ES-I3 (cell line): ENCODE results near the gene ARHGEF2.
A peak's percentile ranks its signal among the peaks of the same experiment; 100 is the strongest.
"Not testable (repeated sequence)": the region's sequence is repeated elsewhere in the genome, so short reads cannot be mapped to it uniquely, and the experiment has no call there.

ENCODE experiments used
- H3K36me3 ChIP-seq: 2 replicates; pipeline ENCODE4 v1.6.1; 2013; ENCODE audit warnings: mild to moderate bottlenecking, low read length, control low read depth, moderate library complexity; ENCODE audit not compliant: insufficient read depth
- H3K4me1 ChIP-seq: 2 replicates; pipeline ENCODE4 v1.6.1; 2013; ENCODE audit warnings: mild to moderate bottlenecking, control low read depth, low read length; ENCODE audit not compliant: insufficient read depth
- H3K9ac ChIP-seq: 2 replicates; pipeline ENCODE4 v1.6.1; 2013; ENCODE audit warnings: low read depth, mild to moderate bottlenecking, low read length, moderate library complexity
- H3K9me3 ChIP-seq: 2 replicates; pipeline ENCODE4 v1.6.1; 2013; ENCODE audit warnings: mild to moderate bottlenecking, low read length, moderate library complexity; ENCODE audit not compliant: control insufficient read depth, insufficient read depth

The ARHGEF2 gene

GRCh38 chr1:156003923-156004188, 25.5 kb upstream of the ARHGEF2 start:
- peaks cover 3% of the 10 kb centered on the region; the same call in 1 of the 2 replicates for H3K4me1 ChIP-seq
- no peak overlapping the region for H3K9ac ChIP-seq
- no peaks in the 10 kb centered on the region for H3K9me3 ChIP-seq
- peaks cover 3% of the 10 kb centered on the region; the same call in 1 of the 2 replicates for H3K36me3 ChIP-seq

- Histone ChIP-seq H3K9me3 (no peaks in the 10 kb centered on the region), H3K36me3 (no peaks in the 10 kb centered on the region), H3K4me1 (peaks cover 3% of the 10 kb centered on the region; the same call in 1 of the 2 replicates), H3K9ac (no peak overlapping the region)
Observed at GRCh38 chr1:156002188-156002911, 24.0 kb upstream of the ARHGEF2 start.

GRCh38 chr1:156001662-156002171, 23.4 kb upstream of the ARHGEF2 start:
- Histone ChIP-seq H3K9me3 (no peaks in the 10 kb centered on the region), H3K36me3 (no peaks in the 10 kb centered on the region), H3K9ac (no peak overlapping the region), H3K4me1 (peaks cover 3% of the 10 kb centered on the region; the same call in 1 of the 2 replicates)

GRCh38 chr1:156001021-156001661, 22.8 kb upstream of the ARHGEF2 start:
- Histone ChIP-seq H3K4me1 (peaks cover 3% of the 10 kb centered on the region; the same call in 1 of the 2 replicates), H3K9ac (no peak overlapping the region), H3K9me3 (no peaks in the 10 kb centered on the region), H3K36me3 (no peaks in the 10 kb centered on the region)

GRCh38 chr1:155999964-156000363, 21.6 kb upstream of the ARHGEF2 start:
- no peaks in the 10 kb centered on the region for H3K9me3 ChIP-seq
- H3K36me3 ChIP-seq = no peaks in the 10 kb centered on the region
- H3K9ac ChIP-seq = no peak overlapping the region
- H3K4me1 ChIP-seq = peaks cover 3% of the 10 kb centered on the region; the same call in 1 of the 2 replicates

GRCh38 chr1:155996166-155996565, 17.8 kb upstream of the ARHGEF2 start:
- Histone ChIP-seq H3K4me1 (no peaks in the 10 kb centered on the region), H3K9me3 (no peaks in the 10 kb centered on the region), H3K9ac (no peak overlapping the region), H3K36me3 (no peaks in the 10 kb centered on the region)

GRCh38 chr1:155993595-155993994, 15.2 kb upstream of the ARHGEF2 start:
- Histone ChIP-seq H3K4me1 (peaks cover 7% of the 10 kb centered on the region; the same call in 1 of the 2 replicates), H3K36me3 (no peaks in the 10 kb centered on the region), H3K9me3 (no peaks in the 10 kb centered on the region), H3K9ac (no peak overlapping the region)

- H3K9ac ChIP-seq = no peak overlapping the region
- peaks cover 7% of the 10 kb centered on the region; the same call in 1 of the 2 replicates for H3K4me1 ChIP-seq
- H3K9me3 ChIP-seq = no peaks in the 10 kb centered on the region
- H3K36me3 ChIP-seq = no peaks in the 10 kb centered on the region
Observed at GRCh38 chr1:155990005-155990739, 11.8 kb upstream of the ARHGEF2 start.

GRCh38 chr1:155989242-155990004, 11.1 kb upstream of the ARHGEF2 start:
- Histone ChIP-seq H3K4me1 (peaks cover 10% of the 10 kb centered on the region; the same call in 1 of the 2 replicates), H3K9ac (no peak overlapping the region), H3K36me3 (no peaks in the 10 kb centered on the region), H3K9me3 (no peaks in the 10 kb centered on the region)

GRCh38 chr1:155984903-155985645, 6.7 kb upstream of the ARHGEF2 start:
- H3K36me3 ChIP-seq, H3K9ac ChIP-seq, H3K9me3 ChIP-seq: not testable (repeated sequence)
- peaks cover 44% of the 10 kb centered on the region for H3K4me1 ChIP-seq

- no peaks in the 10 kb centered on the region for H3K36me3 ChIP-seq
- H3K4me1 ChIP-seq = peaks cover 47% of the 10 kb centered on the region
- H3K9me3 ChIP-seq = no peaks in the 10 kb centered on the region
- peak overlapping the region; percentile 16; the same call in 1 of the 2 replicates for H3K9ac ChIP-seq
Observed at GRCh38 chr1:155984341-155984740, 6.0 kb upstream of the ARHGEF2 start.

- Histone ChIP-seq H3K9me3 (no peaks in the 10 kb centered on the region), H3K36me3 (no peaks in the 10 kb centered on the region), H3K9ac (peak overlapping the region; percentile 16; the same call in 1 of the 2 replicates), H3K4me1 (peaks cover 40% of the 10 kb centered on the region)
Observed at GRCh38 chr1:155983191-155984024, 5.1 kb upstream of the ARHGEF2 start.

GRCh38 chr1:155982106-155982505, 3.8 kb upstream of the ARHGEF2 start:
- Histone ChIP-seq H3K36me3 (no peaks in the 10 kb centered on the region), H3K9ac (no peak overlapping the region), H3K9me3 (no peaks in the 10 kb centered on the region), H3K4me1 (peaks cover 40% of the 10 kb centered on the region)
